Measurements from ENCODE around the gene RNF123.

RNF123 gene

DNA sequence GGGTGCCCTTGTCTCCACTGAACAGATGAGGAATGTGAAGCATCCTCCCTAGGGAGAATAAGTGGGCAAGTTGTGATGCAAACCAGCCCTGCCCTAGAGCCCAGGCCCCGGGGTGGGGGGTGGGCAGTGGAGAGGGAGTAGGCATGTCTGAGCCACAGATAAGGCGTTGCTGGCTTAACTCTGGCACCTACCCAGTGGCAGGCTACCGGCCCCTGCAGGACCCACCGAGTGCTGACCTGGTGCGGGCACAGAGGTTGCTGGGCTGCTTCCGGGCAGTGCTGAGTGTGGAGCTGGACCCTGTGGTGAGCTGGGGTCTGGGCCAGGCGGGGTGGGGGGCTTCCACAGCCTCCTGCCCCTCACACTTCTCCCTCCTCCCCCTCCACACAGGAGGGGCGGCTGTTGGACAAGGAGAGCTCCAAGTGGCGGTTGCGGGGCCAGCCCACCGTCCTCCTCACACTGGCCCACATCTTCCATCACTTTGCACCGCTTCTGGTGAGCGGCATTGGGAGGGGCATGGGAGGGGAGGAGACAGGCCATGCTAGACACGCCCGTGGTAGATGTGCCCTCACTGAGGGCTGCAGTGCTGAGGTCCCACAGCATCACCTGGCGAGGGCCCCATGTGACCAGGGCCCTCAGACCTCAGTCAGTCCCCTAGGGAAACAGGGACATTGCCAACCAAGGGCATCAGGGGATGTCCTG lies 10.1 kb downstream of the RNF123 start:
- in situ Hi-C loops (cut with MboI; ENCODE audit: low sequenced_read_pairs): no loop called here

DNA sequence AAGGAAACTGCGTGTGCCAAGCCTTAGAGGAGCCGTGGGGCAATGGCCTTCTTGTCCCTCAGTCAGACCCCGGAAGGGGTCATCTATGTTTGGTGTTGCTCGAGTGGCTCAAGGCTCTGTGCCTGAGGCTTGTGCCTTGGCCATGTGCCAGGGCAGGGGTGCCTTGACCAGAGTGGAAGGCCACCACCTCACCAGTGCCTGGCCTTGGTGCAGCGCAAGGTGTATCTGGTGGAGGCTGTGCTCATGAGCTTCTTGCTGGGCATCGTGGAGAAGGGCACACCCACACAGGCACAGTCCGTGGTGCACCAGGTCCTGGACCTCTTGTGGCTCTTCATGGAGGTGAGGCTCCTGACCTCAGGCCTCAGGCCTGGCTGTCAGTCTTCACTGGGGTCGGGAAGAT lies 10.7 kb downstream of the RNF123 start:
- in situ Hi-C loops (cut with MboI; ENCODE audit: low sequenced_read_pairs): no loop called here

DNA sequence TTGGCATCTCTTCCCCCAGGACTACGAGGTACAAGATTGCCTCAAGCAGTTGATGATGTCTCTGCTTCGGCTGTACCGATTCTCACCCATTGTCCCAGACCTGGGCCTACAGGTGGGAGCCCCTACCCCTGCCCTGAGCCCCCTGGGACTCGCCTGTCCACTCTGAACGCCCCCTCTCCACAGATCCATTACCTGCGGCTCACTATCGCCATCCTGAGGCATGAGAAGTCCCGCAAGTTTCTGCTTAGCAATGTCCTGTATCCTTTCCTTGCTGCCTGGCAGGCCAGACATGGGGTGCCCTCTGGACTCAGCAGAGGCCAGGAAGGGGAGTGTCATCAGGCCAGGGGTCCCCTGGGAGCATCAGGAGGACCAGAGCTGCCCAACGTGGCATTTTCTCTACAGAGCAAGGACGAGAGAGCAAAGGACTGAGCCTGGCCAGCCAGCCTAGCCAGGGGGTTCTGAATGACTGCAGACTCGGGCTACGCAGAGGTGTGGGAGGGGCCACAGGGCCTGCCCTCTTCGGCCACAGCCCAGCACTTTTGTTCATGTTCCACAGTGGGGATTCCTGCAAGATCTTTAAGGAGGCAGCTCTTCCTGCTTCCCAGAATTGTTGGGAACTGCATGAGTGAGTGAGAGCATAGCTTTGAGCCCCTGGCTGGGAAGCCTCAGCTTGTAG lies 11.2 kb downstream of the RNF123 start:
- in situ Hi-C loops (cut with MboI; ENCODE audit: low sequenced_read_pairs): no loop called here

DNA sequence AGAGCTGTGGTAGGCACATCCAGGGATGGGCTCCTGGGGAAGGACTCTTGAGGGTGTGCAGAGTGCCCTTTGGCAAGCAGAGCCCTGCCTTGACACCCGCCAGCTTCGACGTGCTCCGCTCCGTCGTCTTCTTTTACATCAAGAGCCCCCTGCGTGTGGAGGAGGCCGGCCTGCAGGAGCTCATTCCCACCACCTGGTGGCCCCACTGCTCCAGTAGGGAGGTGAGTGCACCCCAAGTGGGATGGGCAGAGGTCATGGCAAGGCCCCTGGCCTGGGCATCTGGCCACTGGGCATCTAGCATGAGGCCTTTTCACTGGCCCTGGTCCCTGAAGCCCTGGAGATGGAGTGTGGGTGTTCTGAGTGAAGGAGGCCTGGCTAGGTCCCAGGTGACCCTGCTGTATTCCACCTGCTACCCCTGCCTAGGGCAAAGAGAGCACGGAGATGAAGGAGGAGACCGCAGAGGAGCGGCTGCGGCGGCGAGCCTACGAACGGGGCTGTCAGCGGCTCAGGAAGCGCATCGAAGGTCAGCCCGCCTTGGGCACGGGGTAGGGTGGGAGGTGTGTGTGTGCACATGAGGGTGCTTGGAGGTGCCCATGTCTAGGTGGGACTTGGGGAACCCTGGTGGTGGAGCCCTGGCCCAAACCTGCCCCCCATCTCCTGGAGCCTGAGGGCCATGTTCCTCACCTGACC lies 12.2 kb downstream of the RNF123 start:
- in situ Hi-C loops (cut with MboI; ENCODE audit: low sequenced_read_pairs): no loop called here

- in situ Hi-C loops (cut with MboI; ENCODE audit: low sequenced_read_pairs): no loop called here
Observed at GRCh38 chr3:49702672-49703071, 13.3 kb downstream of the RNF123 start.

DNA sequence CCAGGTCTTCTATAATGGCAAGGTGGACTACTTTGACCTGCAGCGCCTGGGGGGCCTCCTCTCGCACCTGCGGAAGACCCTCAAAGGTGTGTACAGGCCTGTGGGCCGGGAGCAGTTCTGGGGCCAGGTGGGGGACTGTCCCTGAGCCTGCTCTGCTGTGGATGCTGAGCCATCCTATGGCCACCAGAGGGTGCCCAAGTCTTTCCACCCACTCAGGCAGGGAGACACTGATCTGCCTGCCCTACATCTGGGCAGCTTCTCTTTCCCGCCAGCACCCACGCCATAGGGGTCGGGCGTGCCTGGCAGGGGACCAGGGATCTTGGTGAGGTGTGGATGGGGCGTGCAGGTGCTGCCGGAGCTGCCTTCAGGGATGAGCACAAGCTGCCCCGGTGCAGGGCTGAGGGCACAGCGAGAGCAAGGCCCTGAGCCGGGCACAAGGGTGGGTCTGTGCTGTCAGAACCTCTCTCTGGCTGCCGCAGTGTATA lies 14.1 kb downstream of the RNF123 start:
- in situ Hi-C loops (cut with MboI; ENCODE audit: low sequenced_read_pairs): no loop called here

- in situ Hi-C loops (cut with MboI; ENCODE audit: low sequenced_read_pairs): no loop called here
Observed at GRCh38 chr3:49703956-49704355, 14.6 kb downstream of the RNF123 start.

DNA sequence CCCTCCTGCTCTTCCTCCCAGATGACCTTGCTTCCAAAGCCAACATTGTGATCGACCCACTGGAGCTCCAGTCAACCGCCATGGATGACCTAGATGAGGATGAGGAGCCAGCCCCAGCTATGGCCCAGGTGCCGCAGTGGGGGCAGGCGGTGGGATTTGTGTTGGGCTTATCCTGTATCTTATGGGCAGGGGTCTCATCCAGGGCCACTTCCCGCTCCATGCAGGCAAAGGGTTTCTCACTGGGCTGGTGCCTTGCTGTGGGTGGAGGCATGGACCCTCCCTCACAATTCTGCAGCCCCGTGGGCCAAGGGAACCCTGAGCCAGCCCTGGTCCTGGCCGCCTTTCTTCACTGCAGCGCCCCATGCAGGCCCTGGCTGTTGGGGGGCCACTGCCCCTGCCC lies 15.3 kb downstream of the RNF123 start:
- in situ Hi-C loops (cut with MboI; ENCODE audit: low sequenced_read_pairs): no loop called here

GRCh38 chr3:49705390-49705960 lies 16.1 kb downstream of the RNF123 start:
- in situ Hi-C loops (cut with MboI; ENCODE audit: low sequenced_read_pairs): no loop called here

DNA sequence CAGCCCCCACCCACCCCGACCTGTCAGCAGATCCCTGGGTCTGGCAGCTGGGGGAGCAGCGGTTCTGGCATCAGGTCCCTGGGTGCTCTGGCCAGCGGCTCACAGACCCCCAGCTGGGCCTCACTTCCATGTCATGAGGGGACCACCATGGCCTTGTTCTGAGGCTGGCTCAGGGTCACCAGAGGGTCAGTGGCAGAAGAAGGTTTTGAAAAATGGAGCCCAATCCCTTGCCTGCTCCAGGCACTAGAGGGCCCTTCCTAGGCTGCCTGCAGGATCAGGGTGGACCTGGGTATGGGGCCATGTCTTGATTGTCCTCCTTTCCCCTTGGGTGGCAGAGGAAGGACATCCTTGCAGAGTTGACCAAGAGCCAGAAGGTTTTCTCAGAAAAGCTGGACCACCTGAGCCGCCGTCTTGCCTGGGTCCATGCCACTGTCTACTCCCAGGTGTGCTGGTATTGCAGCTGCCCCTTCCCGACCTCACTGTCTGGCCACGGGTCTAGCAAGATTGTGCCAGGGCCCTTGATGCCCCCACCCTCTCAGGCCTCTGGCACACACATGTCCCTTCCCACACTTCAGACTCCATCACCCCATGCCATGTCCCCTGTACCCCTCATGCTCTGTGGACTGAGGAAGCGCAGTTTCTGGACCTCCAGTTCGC lies 17.2 kb downstream of the RNF123 start:
- in situ Hi-C loops (cut with MboI; ENCODE audit: low sequenced_read_pairs): no loop called here

DNA sequence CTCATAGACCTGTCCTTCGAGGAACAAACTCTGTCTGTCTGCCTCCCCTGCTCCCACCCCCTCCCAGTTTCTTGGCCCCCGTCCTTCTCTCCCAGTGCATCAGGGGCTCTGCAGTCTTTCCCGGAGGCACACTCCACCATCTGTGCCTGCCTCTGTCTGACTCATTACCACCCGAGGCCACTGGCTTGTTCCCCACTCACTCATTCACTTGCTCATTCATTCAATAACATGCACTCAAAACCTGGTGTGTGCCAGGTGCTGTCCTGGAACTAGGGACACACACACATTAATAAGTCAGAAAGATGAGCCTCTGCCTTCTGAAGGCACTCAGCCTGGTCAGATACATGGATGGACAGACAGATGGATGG lies 17.7 kb downstream of the RNF123 start:
- in situ Hi-C loops (cut with MboI; ENCODE audit: low sequenced_read_pairs): no loop called here

- in situ Hi-C loops (cut with MboI; ENCODE audit: low sequenced_read_pairs): no loop called here
Observed at GRCh38 chr3:49709852-49710251, 20.5 kb downstream of the RNF123 start.

- in situ Hi-C loops (cut with MboI; ENCODE audit: low sequenced_read_pairs): no loop called here
Observed at GRCh38 chr3:49711489-49711888, 22.1 kb downstream of the RNF123 start.

DNA sequence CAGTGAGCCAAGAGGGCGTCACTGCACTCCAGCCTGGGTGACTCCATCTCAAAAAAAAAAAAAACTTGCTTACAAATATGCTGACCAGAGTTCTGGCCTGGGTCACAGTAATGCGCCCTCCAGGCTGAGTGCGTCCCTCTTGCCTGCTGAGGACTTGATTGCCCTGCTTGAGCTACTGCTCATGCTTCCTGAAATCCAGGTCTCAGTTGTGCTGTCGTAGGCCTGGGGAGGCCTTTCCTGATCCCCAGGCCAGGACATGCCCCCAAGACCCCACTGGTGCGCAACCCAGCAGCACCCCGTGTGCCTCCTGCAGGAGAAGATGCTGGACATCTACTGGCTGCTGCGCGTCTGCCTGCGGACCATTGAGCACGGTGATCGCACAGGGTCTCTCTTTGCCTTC lies 22.8 kb downstream of the RNF123 start:
- in situ Hi-C loops (cut with MboI; ENCODE audit: low sequenced_read_pairs): no loop called here

DNA sequence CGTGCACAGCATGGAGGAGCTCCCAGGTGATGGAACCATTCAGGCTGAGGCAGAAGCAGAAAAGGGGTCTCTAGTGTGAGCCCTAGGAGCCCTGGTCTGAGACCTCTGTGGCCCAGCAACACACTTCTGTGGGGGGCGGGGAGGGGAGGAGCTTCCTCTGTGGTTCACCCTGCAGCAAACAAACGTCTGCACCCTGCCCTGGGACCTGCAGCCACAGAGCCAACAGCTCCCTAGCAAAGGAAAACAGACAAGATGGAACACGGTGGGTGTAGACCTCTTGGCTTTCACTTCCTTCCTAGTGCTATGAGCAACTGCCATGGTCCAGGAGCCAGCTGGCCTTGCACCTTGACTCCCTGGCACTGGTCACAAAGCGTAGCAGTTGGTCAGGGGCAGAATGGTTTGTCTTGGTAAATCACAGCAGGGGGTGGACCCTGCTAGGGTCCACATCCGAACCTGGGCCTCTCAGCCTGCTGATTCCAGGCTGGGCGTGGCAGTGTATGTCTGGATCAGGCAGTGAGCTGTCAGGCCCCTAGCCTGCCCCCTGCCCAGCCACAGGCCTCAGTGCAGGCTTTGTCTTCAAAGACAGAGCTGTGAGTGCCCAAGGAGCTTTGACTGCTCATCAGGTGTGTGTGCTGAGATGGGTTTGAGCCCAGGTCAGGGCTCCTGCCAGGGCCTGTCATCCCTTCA lies 23.4 kb downstream of the RNF123 start:
- in situ Hi-C loops (cut with MboI; ENCODE audit: low sequenced_read_pairs): no loop called here

- in situ Hi-C loops (cut with MboI; ENCODE audit: low sequenced_read_pairs): no loop called here
Observed at GRCh38 chr3:49713336-49714105, 24.2 kb downstream of the RNF123 start.

DNA sequence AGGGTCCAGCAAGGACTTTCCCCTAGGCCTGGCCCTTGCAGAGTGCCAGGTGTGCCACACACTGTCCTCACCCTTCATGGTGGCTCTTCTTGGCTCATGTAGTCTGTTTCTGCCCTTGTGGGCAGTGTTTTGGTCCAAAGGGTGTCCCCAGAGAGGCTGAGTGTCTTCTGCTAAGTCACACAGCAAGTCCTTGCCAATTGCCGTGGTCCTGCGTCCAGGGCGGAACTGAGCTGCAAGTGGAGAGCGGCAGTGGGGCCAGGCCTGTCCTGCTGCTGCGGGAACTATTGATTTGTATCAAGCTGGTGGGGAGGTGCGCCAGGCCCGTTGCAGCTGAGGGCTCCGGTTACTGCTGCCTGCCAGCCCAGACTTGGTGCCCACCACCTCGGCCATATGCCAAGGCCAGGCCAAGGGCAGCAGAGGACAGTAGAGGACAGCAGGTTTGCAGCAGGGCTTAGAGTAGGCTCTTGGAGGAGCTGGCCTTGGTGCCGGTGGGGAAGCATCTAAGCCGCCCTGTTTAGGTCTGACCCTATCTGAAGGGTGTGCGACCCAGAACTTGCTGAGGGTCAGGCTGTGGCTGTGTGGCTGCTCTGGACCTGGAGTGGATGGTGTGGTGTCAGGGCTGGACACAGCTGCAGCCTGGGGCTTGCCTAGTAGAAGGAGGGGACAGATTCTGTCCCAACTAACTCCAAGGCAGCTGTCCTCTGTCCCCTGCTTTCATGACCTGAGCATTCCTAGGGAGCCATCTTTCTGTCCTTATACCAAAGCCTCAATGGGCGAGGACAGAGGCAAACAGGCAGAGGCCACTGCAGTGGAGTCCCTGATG lies 25.6 kb downstream of the RNF123 start:
- in situ Hi-C loops (cut with MboI; ENCODE audit: low sequenced_read_pairs): no loop called here

DNA sequence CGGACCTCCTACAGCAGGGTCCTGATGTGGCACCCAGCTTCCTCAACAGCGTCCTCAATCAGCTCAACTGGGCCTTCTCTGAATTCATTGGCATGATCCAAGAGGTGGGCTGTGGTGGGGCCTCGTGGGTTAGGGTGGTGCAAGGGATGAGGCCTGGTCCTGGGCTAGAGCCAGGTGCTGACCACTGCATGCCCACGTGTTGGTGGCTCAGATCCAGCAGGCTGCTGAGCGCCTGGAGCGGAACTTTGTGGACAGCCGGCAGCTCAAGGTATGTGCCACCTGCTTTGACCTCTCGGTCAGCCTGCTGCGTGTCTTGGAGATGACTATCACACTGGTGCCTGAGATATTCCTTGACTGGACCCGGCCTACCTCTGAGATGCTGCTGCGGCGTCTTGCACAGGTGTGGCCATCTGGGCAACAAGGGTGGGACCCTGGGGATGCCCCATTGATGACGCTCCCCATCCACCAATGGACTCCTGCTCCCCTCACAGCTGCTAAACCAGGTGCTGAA lies 26.3 kb downstream of the RNF123 start:
- in situ Hi-C loops (cut with MboI; ENCODE audit: low sequenced_read_pairs): no loop called here

DNA sequence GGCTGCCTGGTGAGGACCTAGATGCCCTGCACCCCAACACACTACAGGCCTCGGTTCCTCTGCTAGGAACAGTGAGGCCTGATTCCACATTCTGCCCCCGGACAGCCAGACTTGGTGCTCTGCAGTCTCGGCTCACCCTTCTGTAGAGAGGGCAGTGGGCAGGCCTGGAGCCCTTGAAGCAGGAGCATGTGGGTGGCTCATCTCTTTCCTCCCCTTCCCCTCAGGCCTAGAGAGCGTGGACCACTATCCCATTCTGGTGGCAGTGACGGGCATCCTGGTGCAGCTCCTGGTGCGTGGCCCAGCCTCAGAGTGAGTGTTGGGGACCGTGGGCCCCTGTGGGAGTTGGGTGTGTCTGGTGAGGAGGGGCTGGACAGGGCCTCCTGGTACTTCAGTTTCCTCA lies 26.8 kb downstream of the RNF123 start:
- in situ Hi-C loops (cut with MboI; ENCODE audit: low sequenced_read_pairs): no loop called here
